GM18526 (cell line): ENCODE results near the gene MTMR4.

ENCODE experiments used
- POLR2A ChIP-seq: IDR thresholded peaks from 3 replicates; pipeline ENCODE4 v1.6.1; 2011; ENCODE audit not compliant: insufficient read length; ENCODE audit errors: extremely low read depth

MTMR4 gene

GRCh38 chr17:58508341-58509067 lies 5.9 kb downstream of the MTMR4 start:
- TF ChIP-seq POLR2A: no peak

- no peak for TF ChIP-seq POLR2A
Measured at GRCh38 chr17:58507123-58507634, 7.3 kb downstream of the MTMR4 start.

GRCh38 chr17:58506354-58507080 lies 7.9 kb downstream of the MTMR4 start:
- no peak for TF ChIP-seq POLR2A

- no peak for TF ChIP-seq POLR2A
Measured at GRCh38 chr17:58504826-58505351, 9.5 kb downstream of the MTMR4 start.

- TF ChIP-seq POLR2A: no peak
Measured at GRCh38 chr17:58503866-58504265, 10.6 kb downstream of the MTMR4 start.

- TF ChIP-seq POLR2A: no peak
Measured at GRCh38 chr17:58501451-58501850, 13.0 kb downstream of the MTMR4 start.

- TF ChIP-seq POLR2A: no peak
Measured at GRCh38 chr17:58498177-58498828, 16.1 kb downstream of the MTMR4 start.

GRCh38 chr17:58493506-58493905 lies 20.9 kb downstream of the MTMR4 start:
- TF ChIP-seq POLR2A: no peak

- no peak for TF ChIP-seq POLR2A
Measured at GRCh38 chr17:58492238-58493121, 22.0 kb downstream of the MTMR4 start.

GRCh38 chr17:58491510-58492045 lies 22.9 kb downstream of the MTMR4 start:
- TF ChIP-seq POLR2A: no peak

GRCh38 chr17:58488428-58488890 lies 26.0 kb downstream of the MTMR4 start:
- TF ChIP-seq POLR2A: no peak

GRCh38 chr17:58487589-58488427 lies 26.6 kb downstream of the MTMR4 start, which contains the start of gene HSF5:
Gene HSF5, minus strand, starts transcription at chr17:58488408. Its CDS starts 134 bp downstream, at chr17:58488274.
- no peak for TF ChIP-seq POLR2A

- no peak for TF ChIP-seq POLR2A
Measured at GRCh38 chr17:58484600-58484999, 29.8 kb downstream of the MTMR4 start.
